ENCODE data around the gene NFKBIA. TPM values are rescaled to one million over a fixed set of nuclear protein-coding genes. Genes with fewer than 3 reads are reported as not detected.
"Not testable (repeated sequence)": the region's sequence is repeated elsewhere in the genome, so short reads cannot be mapped to it uniquely, and the experiment has no call there.

NFKBIA gene, protein sequence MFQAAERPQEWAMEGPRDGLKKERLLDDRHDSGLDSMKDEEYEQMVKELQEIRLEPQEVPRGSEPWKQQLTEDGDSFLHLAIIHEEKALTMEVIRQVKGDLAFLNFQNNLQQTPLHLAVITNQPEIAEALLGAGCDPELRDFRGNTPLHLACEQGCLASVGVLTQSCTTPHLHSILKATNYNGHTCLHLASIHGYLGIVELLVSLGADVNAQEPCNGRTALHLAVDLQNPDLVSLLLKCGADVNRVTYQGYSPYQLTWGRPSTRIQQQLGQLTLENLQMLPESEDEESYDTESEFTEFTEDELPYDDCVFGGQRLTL
- 506 and 534 TPM in 2 replicates for total RNA-seq

GRCh38 chr14:35404449-35405303, at the start of gene NFKBIA:
TSS of gene NFKBIA (minus strand) at chr14:35404749. CDS start at chr14:35404644, 105 bp downstream.
- Mint-ChIP-seq H3K36me3 (ENCODE audit: low read depth) (peaks cover 43% of the 10 kb centered on the region), H3K27ac (peak within 1 kb of the TSS; percentile 99), H3K27me3 (no peaks in the 10 kb centered on the region), H3K9me3 (no peaks in the 10 kb centered on the region), H3K4me1 (peaks cover 42% of the 10 kb centered on the region), H3K4me3 (peak within 1 kb of the TSS; percentile 97)
- intact Hi-C loops (cut with micrococcal nuclease) = loop anchor here (1.0 to 2.0 kb wide), 12 partner anchors 12 to 531 kb away; partner anchors contain the start of genes FAM177A1, PRORP, PSMA6 and SRP54
- peak; percentile 99 for DNase-seq

DNA sequence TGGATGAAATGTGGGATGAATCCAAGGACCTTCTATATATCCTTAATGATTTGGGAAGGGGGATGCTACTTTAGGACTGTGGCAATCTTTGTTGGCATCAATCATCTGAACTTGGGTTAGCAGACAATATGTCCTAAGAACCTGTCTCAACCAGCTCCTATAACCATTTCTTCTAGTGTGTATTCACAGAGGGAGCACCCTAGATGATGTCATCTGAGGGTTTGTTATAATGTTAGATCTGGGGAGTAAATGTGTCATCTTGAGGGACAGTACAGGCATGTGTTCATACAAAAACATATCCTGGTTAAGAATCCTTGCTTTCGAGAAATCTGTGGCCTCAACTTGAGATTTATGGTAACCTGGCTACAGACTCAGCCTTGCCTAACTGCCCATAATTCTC, 41.9 kb upstream of the NFKBIA start:
- no peaks in the 10 kb centered on the region for H3K4me1 Mint-ChIP-seq
- intact Hi-C loops (cut with micrococcal nuclease) = no loop called here

GRCh38 chr14:35444104-35444503, 39.6 kb upstream of the NFKBIA start:
- Mint-ChIP-seq H3K27me3 (peaks cover 5% of the 10 kb centered on the region), H3K36me3 (ENCODE audit: low read depth) (no peaks in the 10 kb centered on the region), H3K9me3 (peaks cover 12% of the 10 kb centered on the region), H3K27ac (no peak overlapping the region), H3K4me3 (no peak overlapping the region), H3K4me1 (no peaks in the 10 kb centered on the region)
- intact Hi-C loops (cut with micrococcal nuclease) = no loop called here
- no peak for DNase-seq

More for the DNA sequence above, 41.9 kb upstream of the NFKBIA start:
- Mint-ChIP-seq H3K27ac (no peak overlapping the region), H3K4me3 (no peak overlapping the region), H3K36me3 (ENCODE audit: low read depth) (no peaks in the 10 kb centered on the region), H3K27me3 (peaks cover 5% of the 10 kb centered on the region), H3K9me3 (peaks cover 12% of the 10 kb centered on the region)
- DNase-seq = no peak

DNA sequence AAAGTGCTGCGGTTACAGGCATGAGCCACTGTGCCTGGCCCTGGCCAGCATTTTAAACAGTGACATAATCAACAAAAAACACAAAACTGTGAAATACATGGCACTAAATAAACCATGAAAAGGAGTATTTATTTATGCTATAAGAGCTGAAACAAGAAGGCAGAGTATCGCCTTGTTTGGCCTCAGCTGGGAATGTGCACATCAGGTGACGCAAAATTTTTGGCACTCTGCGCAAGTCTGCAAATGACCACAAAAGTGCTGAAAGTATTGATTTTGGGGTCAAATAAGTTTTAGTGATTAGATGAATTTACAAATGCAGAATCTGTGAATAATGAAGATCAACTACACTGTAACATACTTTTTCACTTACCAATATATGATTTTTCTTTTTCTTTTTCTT, 36.6 kb upstream of the NFKBIA start:
- intact Hi-C loops (cut with micrococcal nuclease) = no loop called here
- DNase-seq = peak; percentile 40
- no peak overlapping the region for H3K4me3 Mint-ChIP-seq
- H3K27me3 Mint-ChIP-seq = peaks cover 5% of the 10 kb centered on the region
- H3K27ac Mint-ChIP-seq = no peak overlapping the region
- peaks cover 10% of the 10 kb centered on the region for H3K9me3 Mint-ChIP-seq
- H3K36me3 Mint-ChIP-seq (ENCODE audit: low read depth) = no peaks in the 10 kb centered on the region
- H3K4me1 Mint-ChIP-seq = no peaks in the 10 kb centered on the region

GRCh38 chr14:35438910-35439713, 34.6 kb upstream of the NFKBIA start:
- DNase-seq = no peak
- H3K9me3 Mint-ChIP-seq = no peaks in the 10 kb centered on the region
- H3K27ac Mint-ChIP-seq = no peak overlapping the region
- no peaks in the 10 kb centered on the region for H3K36me3 Mint-ChIP-seq (ENCODE audit: low read depth)
- intact Hi-C loops (cut with micrococcal nuclease) = loop anchor here (5.0 to 10.0 kb wide), 3 partner anchors 96 to 373 kb away; partner anchors contain the start of gene INSM2
- H3K4me3 Mint-ChIP-seq = no peak overlapping the region
- peaks cover 5% of the 10 kb centered on the region for H3K27me3 Mint-ChIP-seq
- peaks cover 7% of the 10 kb centered on the region for H3K4me1 Mint-ChIP-seq

GRCh38 chr14:35438492-35438891, 33.9 kb upstream of the NFKBIA start:
- not testable (repeated sequence) for H3K4me1 Mint-ChIP-seq; H3K36me3 Mint-ChIP-seq (ENCODE audit: low read depth); H3K9me3 Mint-ChIP-seq; H3K27me3 Mint-ChIP-seq; H3K4me3 Mint-ChIP-seq; H3K27ac Mint-ChIP-seq; DNase-seq
- intact Hi-C loops (cut with micrococcal nuclease) = loop anchor here (5.0 to 10.0 kb wide), 3 partner anchors 96 to 374 kb away; partner anchors contain the start of gene INSM2

GRCh38 chr14:35435177-35435576, 30.6 kb upstream of the NFKBIA start:
- DNase-seq = no peak
- intact Hi-C loops (cut with micrococcal nuclease) = loop anchor here (5.0 to 10.0 kb wide), 3 partner anchors 100 to 377 kb away; partner anchors contain the start of gene INSM2
- Mint-ChIP-seq H3K4me3 (no peak overlapping the region), H3K27me3 (no peaks in the 10 kb centered on the region), H3K27ac (no peak overlapping the region), H3K9me3 (no peaks in the 10 kb centered on the region), H3K4me1 (peaks cover 9% of the 10 kb centered on the region), H3K36me3 (ENCODE audit: low read depth) (no peaks in the 10 kb centered on the region)

- intact Hi-C loops (cut with micrococcal nuclease) = loop anchor here (10.0 kb wide), 1 partner anchor 101 kb away; the partner anchor contains the start of gene INSM2
- Mint-ChIP-seq H3K9me3 (no peaks in the 10 kb centered on the region), H3K36me3 (ENCODE audit: low read depth) (no peaks in the 10 kb centered on the region), H3K4me3 (no peak overlapping the region), H3K27me3 (no peaks in the 10 kb centered on the region), H3K4me1 (peaks cover 13% of the 10 kb centered on the region), H3K27ac (no peak overlapping the region)
- DNase-seq = no peak
Observed at GRCh38 chr14:35433826-35434225, 29.3 kb upstream of the NFKBIA start.

- no peaks in the 10 kb centered on the region for H3K27me3 Mint-ChIP-seq
- intact Hi-C loops (cut with micrococcal nuclease) = loop anchor here (10.0 kb wide), 1 partner anchor 104 kb away; the partner anchor contains the start of gene INSM2
- no peak overlapping the region for H3K27ac Mint-ChIP-seq
- H3K4me3 Mint-ChIP-seq = peak overlapping the region; percentile 6
- DNase-seq = no peak
- no peaks in the 10 kb centered on the region for H3K36me3 Mint-ChIP-seq (ENCODE audit: low read depth)
- H3K9me3 Mint-ChIP-seq = no peaks in the 10 kb centered on the region
- peaks cover 22% of the 10 kb centered on the region for H3K4me1 Mint-ChIP-seq
Observed at GRCh38 chr14:35430459-35431199, 26.1 kb upstream of the NFKBIA start.

- DNase-seq = no peak
- H3K36me3 Mint-ChIP-seq (ENCODE audit: low read depth) = no peaks in the 10 kb centered on the region
- H3K9me3 Mint-ChIP-seq = no peaks in the 10 kb centered on the region
- H3K4me3 Mint-ChIP-seq = peak overlapping the region; percentile 6
- H3K4me1 Mint-ChIP-seq = peaks cover 16% of the 10 kb centered on the region
- no peak overlapping the region for H3K27ac Mint-ChIP-seq
- no peaks in the 10 kb centered on the region for H3K27me3 Mint-ChIP-seq
- intact Hi-C loops (cut with micrococcal nuclease) = loop anchor here (5.0 to 10.0 kb wide), 2 partner anchors 105 to 387 kb away; partner anchors contain the start of gene INSM2
Observed at GRCh38 chr14:35429951-35430350, 25.4 kb upstream of the NFKBIA start.

DNA sequence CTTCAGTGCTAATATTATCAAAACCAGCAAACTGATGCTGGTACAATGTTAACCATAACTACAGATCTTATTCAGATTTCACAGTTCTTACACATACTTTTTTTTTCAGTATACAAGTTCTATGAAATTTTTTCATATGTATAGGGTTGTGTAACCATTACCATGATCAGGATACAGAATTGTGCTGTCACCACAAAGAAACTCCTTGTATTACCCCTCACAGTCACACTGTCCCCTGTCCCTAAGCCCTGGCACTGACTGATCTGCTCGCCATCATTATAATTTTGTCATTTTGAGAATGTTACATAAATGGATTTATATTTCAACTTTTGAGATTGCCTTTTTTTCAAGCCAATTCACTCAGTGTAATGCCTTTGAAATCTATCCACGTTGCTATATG, 21.3 kb upstream of the NFKBIA start:
- H3K4me3 Mint-ChIP-seq = no peak overlapping the region
- no peaks in the 10 kb centered on the region for H3K27me3 Mint-ChIP-seq
- intact Hi-C loops (cut with micrococcal nuclease) = loop anchor here (5.0 kb wide), 1 partner anchor 391 kb away; no protein-coding TSS in a partner anchor
- DNase-seq = no peak
- H3K9me3 Mint-ChIP-seq = no peaks in the 10 kb centered on the region
- H3K36me3 Mint-ChIP-seq (ENCODE audit: low read depth) = no peaks in the 10 kb centered on the region
- no peak overlapping the region for H3K27ac Mint-ChIP-seq
- peaks cover 22% of the 10 kb centered on the region for H3K4me1 Mint-ChIP-seq

DNA sequence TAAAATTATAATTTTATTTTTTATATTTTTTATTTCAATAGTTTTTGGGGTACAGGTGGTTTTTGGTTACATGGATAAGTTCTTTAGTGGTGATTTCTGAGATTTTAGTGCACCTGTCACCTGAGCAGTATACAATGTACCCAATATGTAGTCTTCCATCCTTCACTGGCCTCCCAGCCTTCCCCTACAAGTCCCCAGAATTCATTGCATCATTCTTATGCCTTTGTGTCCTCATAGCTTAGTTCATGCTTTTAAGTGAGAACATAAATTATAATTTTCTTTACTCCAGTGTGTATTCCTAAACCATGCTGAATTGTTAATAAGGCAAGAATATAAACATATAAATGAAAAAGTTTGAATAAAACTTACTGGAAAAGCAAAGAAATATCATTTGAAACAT, 19.1 kb upstream of the NFKBIA start:
- Mint-ChIP-seq H3K36me3 (ENCODE audit: low read depth) (no peaks in the 10 kb centered on the region), H3K27me3 (no peaks in the 10 kb centered on the region), H3K4me3 (no peak overlapping the region), H3K9me3 (no peaks in the 10 kb centered on the region), H3K27ac (no peak overlapping the region), H3K4me1 (peaks cover 22% of the 10 kb centered on the region)
- intact Hi-C loops (cut with micrococcal nuclease) = loop anchor here (2.0 to 5.0 kb wide), 2 partner anchors 19 to 751 kb away; partner anchors contain the start of gene NFKBIA
- no peak for DNase-seq
